ENCODE data around the gene UGT1A8.

The UGT1A8 gene

GRCh38 chr2:233822101-233822771 lies 204.8 kb downstream of the UGT1A8 start:
- no peak for DNase-seq

Data from NCI-H1417 treated with DMSO at 0.1 percent for 48 hours (cell line).